Measurements from ENCODE around the gene ABHD12. TPM values are rescaled to one million over a fixed set of nuclear protein-coding genes. Genes with fewer than 3 reads are reported as not detected.

Gene ABHD12
- total RNA-seq, 1 experiment from 2014 or later = 60.1 TPM

GRCh38 chr20:25344634-25345033 lies 46.0 kb downstream of the ABHD12 start:
- intact Hi-C loops (cut with micrococcal nuclease; ENCODE audit: unreplicated experiment) = no loop called here

GRCh38 chr20:25341716-25342680 lies 48.6 kb downstream of the ABHD12 start:
- no peaks in the 10 kb centered on the region for H3K27me3 ChIP-seq (ENCODE audit: insufficient read depth, low read depth)
- TF ChIP-seq EZH2 (IDR thresholded peaks at IDR 0.05; ENCODE audit: low read depth) (no peak), CTCF (conservative IDR thresholded peaks at IDR 0.05) (no peak)
- H3K36me3 ChIP-seq (ENCODE audit: low read depth) = no peaks in the 10 kb centered on the region
- ChIA-PET POLR2A (ENCODE audit: unreplicated experiment) (interaction anchor here (0.5 kb wide), 1 partner anchor 19 kb away, joined by 4 read pairs; no protein-coding TSS in a partner anchor), CTCF (no interaction called here)
- BruUV-seq (replicated peaks) = no TSS peak
- peaks cover 5% of the 10 kb centered on the region; the same call in 1 of the 2 replicates for H4K20me1 ChIP-seq (ENCODE audit: insufficient read depth)
- DNase-seq = no peak
- H2AFZ ChIP-seq = no peak overlapping the region
- no peaks in the 10 kb centered on the region for H3K4me1 ChIP-seq (replicated peaks; ENCODE audit: insufficient read depth)
- peaks cover 6% of the 10 kb centered on the region; the same call in 1 of the 2 replicates for H3F3A ChIP-seq (ENCODE audit: insufficient read depth, low read depth)
- no peak overlapping the region for H3K27ac ChIP-seq
- H3K4me3 ChIP-seq = no peak overlapping the region
- intact Hi-C loops (cut with micrococcal nuclease; ENCODE audit: unreplicated experiment) = no loop called here
- no peak overlapping the region for H3K4me2 ChIP-seq
- peaks cover 26% of the 10 kb centered on the region for H3K79me2 ChIP-seq (ENCODE audit: low read depth)
- no peaks in the 10 kb centered on the region for H3K9me3 ChIP-seq (ENCODE audit: insufficient read depth, low read depth)
- H3K9me2 ChIP-seq (ENCODE audit: insufficient read depth) = no peaks in the 10 kb centered on the region

More at GRCh38 chr20:25344634-25345033, 46.0 kb downstream of the ABHD12 start:
- ChIA-PET POLR2A (ENCODE audit: unreplicated experiment) (no interaction called here), CTCF (no interaction called here)
- no peaks in the 10 kb centered on the region for H3F3A ChIP-seq (ENCODE audit: insufficient read depth, low read depth)
- H3K9me2 ChIP-seq (ENCODE audit: insufficient read depth) = no peaks in the 10 kb centered on the region
- no peak for DNase-seq
- H3K4me2 ChIP-seq = no peak overlapping the region
- H4K20me1 ChIP-seq (ENCODE audit: insufficient read depth) = peaks cover 5% of the 10 kb centered on the region; the same call in 1 of the 2 replicates
- H3K4me1 ChIP-seq (replicated peaks; ENCODE audit: insufficient read depth) = no peaks in the 10 kb centered on the region
- H3K79me2 ChIP-seq (ENCODE audit: low read depth) = peaks cover 35% of the 10 kb centered on the region
- H3K4me3 ChIP-seq = no peak overlapping the region
- no peaks in the 10 kb centered on the region for H3K36me3 ChIP-seq (ENCODE audit: low read depth)
- H2AFZ ChIP-seq = no peak overlapping the region
- H3K9me3 ChIP-seq (ENCODE audit: insufficient read depth, low read depth) = no peaks in the 10 kb centered on the region
- no TSS peak for BruUV-seq (replicated peaks)
- H3K27ac ChIP-seq = no peak overlapping the region
- TF ChIP-seq EZH2 (IDR thresholded peaks at IDR 0.05; ENCODE audit: low read depth) = no peak
- no peak for TF ChIP-seq CTCF (conservative IDR thresholded peaks at IDR 0.05)
- H3K27me3 ChIP-seq (ENCODE audit: insufficient read depth, low read depth) = no peaks in the 10 kb centered on the region

- no peaks in the 10 kb centered on the region for H4K20me1 ChIP-seq (ENCODE audit: insufficient read depth)
- H2AFZ ChIP-seq = no peak overlapping the region
- DNase-seq = no peak
- no peak overlapping the region for H3K27ac ChIP-seq
- no TSS peak for BruUV-seq (replicated peaks)
- H3K4me3 ChIP-seq = no peak overlapping the region
- H3F3A ChIP-seq (ENCODE audit: insufficient read depth, low read depth) = peaks cover 6% of the 10 kb centered on the region; the same call in 1 of the 2 replicates
- H3K79me2 ChIP-seq (ENCODE audit: low read depth) = peaks cover 26% of the 10 kb centered on the region
- H3K4me2 ChIP-seq = no peak overlapping the region
- no peaks in the 10 kb centered on the region for H3K4me1 ChIP-seq (replicated peaks; ENCODE audit: insufficient read depth)
- intact Hi-C loops (cut with micrococcal nuclease; ENCODE audit: unreplicated experiment) = no loop called here
- no peaks in the 10 kb centered on the region for H3K27me3 ChIP-seq (ENCODE audit: insufficient read depth, low read depth)
- CTCF ChIA-PET = no interaction called here
- no peaks in the 10 kb centered on the region for H3K9me2 ChIP-seq (ENCODE audit: insufficient read depth)
- POLR2A ChIA-PET (ENCODE audit: unreplicated experiment) = no interaction called here
- H3K9me3 ChIP-seq (ENCODE audit: insufficient read depth, low read depth) = no peaks in the 10 kb centered on the region
- no peak for TF ChIP-seq EZH2 (IDR thresholded peaks at IDR 0.05; ENCODE audit: low read depth)
- no peak for TF ChIP-seq CTCF (conservative IDR thresholded peaks at IDR 0.05)
- H3K36me3 ChIP-seq (ENCODE audit: low read depth) = no peaks in the 10 kb centered on the region
Measured at GRCh38 chr20:25340380-25340779, 50.3 kb downstream of the ABHD12 start.

All from PC-9 (cell line).